GM23338 (cell line): ENCODE measurements around the gene TRIOBP. TPM values are rescaled to one million over a fixed set of nuclear protein-coding genes. Genes with fewer than 3 reads are reported as not detected.
A peak's percentile ranks its signal among the peaks of the same experiment; 100 is the strongest.

ENCODE experiments used
- ATAC-seq: fragments of 200-7000 bp; cut with Tn5 transposase; 3 replicates; pipeline ENCODE4 v1.9.1; 2020
- DNase-seq: peaks from one replicate; pipeline ENCODE4 v3.0.0-alpha.2; 2015; ENCODE audit warnings: low spot score
- H2AFZ ChIP-seq: fragments of 200-600 bp; sonication (generic); 2 replicates; pipeline ENCODE4 v1.8.0; 2016; ENCODE audit warnings: antibody characterized with exemption, mild to moderate bottlenecking, moderate library complexity
- H3F3A ChIP-seq: fragments of 200-600 bp; sonication (generic); replicated peaks from 2 replicates; pipeline ENCODE4 v1.8.0; 2017; ENCODE audit warnings: antibody characterized with exemption, mixed run types, low read depth
- H3K27ac ChIP-seq: fragments of 200-600 bp; sonication (generic); 2 replicates; pipeline ENCODE4 v1.6.1; 2016; ENCODE audit warnings: low read depth
- H3K27me3 ChIP-seq: fragments of 200-600 bp; sonication (generic); 2 replicates; pipeline ENCODE4 v1.8.0; 2016; ENCODE audit warnings: mild to moderate bottlenecking, mixed run types, moderate library complexity; ENCODE audit not compliant: insufficient read depth
- H3K36me3 ChIP-seq: fragments of 200-600 bp; sonication (generic); 2 replicates; pipeline ENCODE4 v1.8.0; 2016; ENCODE audit warnings: mild to moderate bottlenecking; ENCODE audit not compliant: insufficient read depth
- H3K4me1 ChIP-seq: fragments of 200-600 bp; sonication (generic); 2 replicates; pipeline ENCODE4 v1.8.0; 2016; ENCODE audit warnings: mild to moderate bottlenecking, moderate library complexity; ENCODE audit not compliant: insufficient read depth
- H3K4me2 ChIP-seq: fragments of 200-600 bp; sonication (generic); 2 replicates; pipeline ENCODE4 v1.7.1; 2017; ENCODE audit warnings: mixed run types
- H3K4me3 ChIP-seq: fragments of 200-600 bp; sonication (generic); 2 replicates; pipeline ENCODE4 v1.6.1; 2016; ENCODE audit warnings: mixed run types
- H3K79me2 ChIP-seq: fragments of 200-600 bp; sonication (generic); replicated peaks from 2 replicates; pipeline ENCODE4 v1.8.0; 2017; ENCODE audit warnings: mild to moderate bottlenecking; ENCODE audit not compliant: insufficient read depth
- H3K9me2 ChIP-seq: fragments of 200-600 bp; sonication (generic); 2 replicates; pipeline ENCODE4 v1.8.0; 2017; ENCODE audit not compliant: insufficient read depth
- H4K20me1 ChIP-seq: fragments of 200-600 bp; sonication (generic); replicated peaks from 2 replicates; pipeline ENCODE4 v1.8.0; 2017; ENCODE audit warnings: mild to moderate bottlenecking; ENCODE audit not compliant: insufficient read depth
- H3K27ac Mint-ChIP-seq: 2 replicates; pipeline ENCODE4 v1.8.0; 2020; ENCODE audit warnings: inconsistent platforms, mild to moderate bottlenecking, moderate library complexity, mixed read lengths
- H3K27me3 Mint-ChIP-seq: 3 replicates; pipeline ENCODE4 v1.8.0; 2022; ENCODE audit warnings: low read depth, mild to moderate bottlenecking, moderate library complexity, mixed read lengths, inconsistent platforms; ENCODE audit not compliant: insufficient read depth, poor library complexity
- H3K36me3 Mint-ChIP-seq: 3 replicates; pipeline ENCODE4 v1.8.0; 2021; ENCODE audit warnings: low read depth, mild to moderate bottlenecking, inconsistent platforms, moderate library complexity, mixed read lengths
- H3K4me1 Mint-ChIP-seq: 3 replicates; pipeline ENCODE4 v1.8.0; 2020; ENCODE audit warnings: mild to moderate bottlenecking, inconsistent platforms, mixed read lengths
- H3K4me3 Mint-ChIP-seq: 3 replicates; pipeline ENCODE4 v1.8.0; 2021; ENCODE audit warnings: moderate library complexity, mild to moderate bottlenecking, inconsistent platforms, mixed read lengths
- H3K9me3 Mint-ChIP-seq: 3 replicates; pipeline ENCODE4 v1.8.0; 2020; ENCODE audit warnings: moderate library complexity, mild to moderate bottlenecking, inconsistent platforms, mixed read lengths
- CREB1 ChIP-seq: fragments of 250-450 bp; sonication (Bioruptor Pico); IDR thresholded peaks from 2 replicates; pipeline ENCODE4 v1.5.0; 2020; ENCODE audit warnings: low read depth, mild to moderate bottlenecking, moderate library complexity
- EZH2 ChIP-seq: fragments of 200-600 bp; sonication (generic); IDR thresholded peaks from one replicate; pipeline ENCODE4 v1.8.0; 2017; ENCODE audit warnings: antibody characterized with exemption, mild to moderate bottlenecking, low read depth; ENCODE audit not compliant: unreplicated experiment
- EZH2phosphoT487 ChIP-seq: fragments of 200-600 bp; sonication (generic); IDR thresholded peaks from one replicate; pipeline ENCODE4 v1.8.1; 2018; ENCODE audit warnings: antibody characterized with exemption; ENCODE audit not compliant: unreplicated experiment
- JUNB ChIP-seq: IDR thresholded peaks from one replicate; pipeline ENCODE4 v1.6.1; 2016; ENCODE audit warnings: antibody characterized with exemption; ENCODE audit not compliant: unreplicated experiment
- NANOG ChIP-seq: IDR thresholded peaks from 2 replicates; pipeline ENCODE4 v1.6.1; 2016; ENCODE audit warnings: antibody characterized with exemption, borderline replicate concordance
- POLR2AphosphoS5 ChIP-seq: IDR thresholded peaks from 2 replicates; pipeline ENCODE4 v1.6.1; 2016; ENCODE audit warnings: antibody characterized with exemption, low read depth
- STAT1 ChIP-seq: IDR thresholded peaks from one replicate; pipeline ENCODE4 v1.6.1; 2016; ENCODE audit warnings: antibody characterized with exemption; ENCODE audit not compliant: unreplicated experiment
- ZNF114 ChIP-seq: fragments of 250-450 bp; sonication (Bioruptor Pico); IDR thresholded peaks from 2 replicates; pipeline ENCODE4 v1.5.0; 2020; ENCODE audit warnings: mild to moderate bottlenecking, moderate library complexity
- ZNF331 ChIP-seq: fragments of 250-450 bp; sonication (Bioruptor Pico); IDR thresholded peaks from 2 replicates; pipeline ENCODE4 v1.5.0; 2020; ENCODE audit warnings: low read depth, mild to moderate bottlenecking, moderate library complexity
- polyA plus RNA-seq: library from polyadenylated mRNA; unstranded; fragments of >200 nt; fragmentation: Nextera tagmentation; extraction: Ambion mirVana; gene quantifications from 2 replicates; pipeline ENCODE4 v1.2.1, GENCODE V29; 2016
- total RNA-seq: library from RNA; depleted of rRNA; stranded (reverse); fragments of >200 nt; shearing (Covaris generic); gene quantifications from 2 replicates; pipeline ENCODE4 v1.2.3, GENCODE V29; 2014
- TF ChIP-seq, protein P1 (sequence below): fragments of 250-450 bp; sonication (Bioruptor Pico); IDR thresholded peaks from 2 replicates; pipeline ENCODE4 v1.5.0; 2020; ENCODE audit warnings: mild to moderate bottlenecking, moderate library complexity
- TF ChIP-seq, protein P2 (sequence below): IDR thresholded peaks from one replicate; pipeline ENCODE4 v1.6.1; 2018; ENCODE audit warnings: antibody characterized with exemption; ENCODE audit not compliant: unreplicated experiment
- TF ChIP-seq, protein P3 (sequence below): IDR thresholded peaks from 2 replicates; pipeline ENCODE4 v1.6.1; 2016; ENCODE audit warnings: antibody characterized with exemption
- TF ChIP-seq, protein P4 (sequence below), 2 experiments: fragments of 200-600 bp in 1 of 2; sonication (generic) in 1 of 2; conservative IDR thresholded peaks; 2 replicates each; pipeline versions ENCODE4 v1.5.1 to v1.6.1; 2016 to 2017; ENCODE audit warnings: antibody characterized with exemption in 2 of 2, low read depth in 2 of 2, mild to moderate bottlenecking in 2 of 2, moderate library complexity in 1 of 2

The TRIOBP gene
- total and polyA plus RNA-seq, 2 experiments from 2014 or later: 21.4 to 48.4 TPM

DNA sequence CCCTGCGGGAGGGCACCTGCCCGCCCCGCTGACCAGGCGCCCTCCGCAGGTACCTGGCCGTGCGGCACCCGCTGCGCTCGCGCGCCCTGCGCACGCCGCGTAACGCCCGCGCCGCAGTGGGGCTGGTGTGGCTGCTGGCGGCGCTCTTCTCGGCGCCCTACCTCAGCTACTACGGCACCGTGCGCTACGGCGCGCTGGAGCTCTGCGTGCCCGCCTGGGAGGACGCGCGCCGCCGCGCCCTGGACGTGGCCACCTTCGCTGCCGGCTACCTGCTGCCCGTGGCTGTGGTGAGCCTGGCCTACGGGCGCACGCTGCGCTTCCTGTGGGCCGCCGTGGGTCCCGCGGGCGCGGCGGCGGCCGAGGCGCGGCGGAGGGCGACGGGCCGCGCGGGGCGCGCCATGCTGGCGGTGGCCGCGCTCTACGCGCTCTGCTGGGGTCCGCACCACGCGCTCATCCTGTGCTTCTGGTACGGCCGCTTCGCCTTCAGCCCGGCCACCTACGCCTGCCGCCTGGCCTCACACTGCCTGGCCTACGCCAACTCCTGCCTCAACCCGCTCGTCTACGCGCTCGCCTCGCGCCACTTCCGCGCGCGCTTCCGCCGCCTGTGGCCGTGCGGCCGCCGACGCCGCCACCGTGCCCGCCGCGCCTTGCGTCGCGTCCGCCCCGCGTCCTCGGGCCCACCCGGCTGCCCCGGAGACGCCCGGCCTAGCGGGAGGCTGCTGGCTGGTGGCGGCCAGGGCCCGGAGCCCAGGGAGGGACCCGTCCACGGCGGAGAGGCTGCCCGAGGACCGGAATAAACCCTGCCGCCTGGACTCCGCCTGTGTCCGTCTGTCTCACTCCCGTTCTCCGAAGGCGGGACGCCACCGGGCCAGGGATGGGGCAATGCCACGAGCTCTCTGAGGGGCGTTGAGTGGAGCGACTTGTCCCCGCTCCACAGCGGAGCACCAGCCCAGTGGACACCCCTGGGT lies 128.1 kb downstream of the TRIOBP start:
- Histone ChIP-seq H3K36me3 (no peaks in the 10 kb centered on the region), H3K79me2 (no peaks in the 10 kb centered on the region), H3K9me2 (no peaks in the 10 kb centered on the region), H3K4me1 (peaks cover 27% of the 10 kb centered on the region), H2AFZ (0 out of 2 replicates have a peak overlapping the region, but pooled peaks have one; percentile 32), H4K20me1 (no peaks in the 10 kb centered on the region), H3K27me3 (peaks cover 53% of the 10 kb centered on the region), H3F3A (peaks cover 12% of the 10 kb centered on the region; the same call in 1 of the 2 replicates), H3K4me3 (peak overlapping the region; percentile 47), H3K4me2 (peak overlapping the region; percentile 75), H3K27ac (no peak overlapping the region)
- Mint-ChIP-seq H3K36me3 (no peaks in the 10 kb centered on the region; the same call in 2 of the 3 replicates), H3K4me3 (peak overlapping the region; percentile 66), H3K27me3 (peaks cover 52% of the 10 kb centered on the region), H3K9me3 (no peaks in the 10 kb centered on the region; the same call in 2 of the 3 replicates), H3K27ac (no peak overlapping the region), H3K4me1 (peaks cover 33% of the 10 kb centered on the region)
- DNase-seq (peak; percentile 82), ATAC-seq (peak; percentile 69)
- no peak for TF ChIP-seq CREB1 (CRISPR knock-in tag)
- TF ChIP-seq, protein P1, sequence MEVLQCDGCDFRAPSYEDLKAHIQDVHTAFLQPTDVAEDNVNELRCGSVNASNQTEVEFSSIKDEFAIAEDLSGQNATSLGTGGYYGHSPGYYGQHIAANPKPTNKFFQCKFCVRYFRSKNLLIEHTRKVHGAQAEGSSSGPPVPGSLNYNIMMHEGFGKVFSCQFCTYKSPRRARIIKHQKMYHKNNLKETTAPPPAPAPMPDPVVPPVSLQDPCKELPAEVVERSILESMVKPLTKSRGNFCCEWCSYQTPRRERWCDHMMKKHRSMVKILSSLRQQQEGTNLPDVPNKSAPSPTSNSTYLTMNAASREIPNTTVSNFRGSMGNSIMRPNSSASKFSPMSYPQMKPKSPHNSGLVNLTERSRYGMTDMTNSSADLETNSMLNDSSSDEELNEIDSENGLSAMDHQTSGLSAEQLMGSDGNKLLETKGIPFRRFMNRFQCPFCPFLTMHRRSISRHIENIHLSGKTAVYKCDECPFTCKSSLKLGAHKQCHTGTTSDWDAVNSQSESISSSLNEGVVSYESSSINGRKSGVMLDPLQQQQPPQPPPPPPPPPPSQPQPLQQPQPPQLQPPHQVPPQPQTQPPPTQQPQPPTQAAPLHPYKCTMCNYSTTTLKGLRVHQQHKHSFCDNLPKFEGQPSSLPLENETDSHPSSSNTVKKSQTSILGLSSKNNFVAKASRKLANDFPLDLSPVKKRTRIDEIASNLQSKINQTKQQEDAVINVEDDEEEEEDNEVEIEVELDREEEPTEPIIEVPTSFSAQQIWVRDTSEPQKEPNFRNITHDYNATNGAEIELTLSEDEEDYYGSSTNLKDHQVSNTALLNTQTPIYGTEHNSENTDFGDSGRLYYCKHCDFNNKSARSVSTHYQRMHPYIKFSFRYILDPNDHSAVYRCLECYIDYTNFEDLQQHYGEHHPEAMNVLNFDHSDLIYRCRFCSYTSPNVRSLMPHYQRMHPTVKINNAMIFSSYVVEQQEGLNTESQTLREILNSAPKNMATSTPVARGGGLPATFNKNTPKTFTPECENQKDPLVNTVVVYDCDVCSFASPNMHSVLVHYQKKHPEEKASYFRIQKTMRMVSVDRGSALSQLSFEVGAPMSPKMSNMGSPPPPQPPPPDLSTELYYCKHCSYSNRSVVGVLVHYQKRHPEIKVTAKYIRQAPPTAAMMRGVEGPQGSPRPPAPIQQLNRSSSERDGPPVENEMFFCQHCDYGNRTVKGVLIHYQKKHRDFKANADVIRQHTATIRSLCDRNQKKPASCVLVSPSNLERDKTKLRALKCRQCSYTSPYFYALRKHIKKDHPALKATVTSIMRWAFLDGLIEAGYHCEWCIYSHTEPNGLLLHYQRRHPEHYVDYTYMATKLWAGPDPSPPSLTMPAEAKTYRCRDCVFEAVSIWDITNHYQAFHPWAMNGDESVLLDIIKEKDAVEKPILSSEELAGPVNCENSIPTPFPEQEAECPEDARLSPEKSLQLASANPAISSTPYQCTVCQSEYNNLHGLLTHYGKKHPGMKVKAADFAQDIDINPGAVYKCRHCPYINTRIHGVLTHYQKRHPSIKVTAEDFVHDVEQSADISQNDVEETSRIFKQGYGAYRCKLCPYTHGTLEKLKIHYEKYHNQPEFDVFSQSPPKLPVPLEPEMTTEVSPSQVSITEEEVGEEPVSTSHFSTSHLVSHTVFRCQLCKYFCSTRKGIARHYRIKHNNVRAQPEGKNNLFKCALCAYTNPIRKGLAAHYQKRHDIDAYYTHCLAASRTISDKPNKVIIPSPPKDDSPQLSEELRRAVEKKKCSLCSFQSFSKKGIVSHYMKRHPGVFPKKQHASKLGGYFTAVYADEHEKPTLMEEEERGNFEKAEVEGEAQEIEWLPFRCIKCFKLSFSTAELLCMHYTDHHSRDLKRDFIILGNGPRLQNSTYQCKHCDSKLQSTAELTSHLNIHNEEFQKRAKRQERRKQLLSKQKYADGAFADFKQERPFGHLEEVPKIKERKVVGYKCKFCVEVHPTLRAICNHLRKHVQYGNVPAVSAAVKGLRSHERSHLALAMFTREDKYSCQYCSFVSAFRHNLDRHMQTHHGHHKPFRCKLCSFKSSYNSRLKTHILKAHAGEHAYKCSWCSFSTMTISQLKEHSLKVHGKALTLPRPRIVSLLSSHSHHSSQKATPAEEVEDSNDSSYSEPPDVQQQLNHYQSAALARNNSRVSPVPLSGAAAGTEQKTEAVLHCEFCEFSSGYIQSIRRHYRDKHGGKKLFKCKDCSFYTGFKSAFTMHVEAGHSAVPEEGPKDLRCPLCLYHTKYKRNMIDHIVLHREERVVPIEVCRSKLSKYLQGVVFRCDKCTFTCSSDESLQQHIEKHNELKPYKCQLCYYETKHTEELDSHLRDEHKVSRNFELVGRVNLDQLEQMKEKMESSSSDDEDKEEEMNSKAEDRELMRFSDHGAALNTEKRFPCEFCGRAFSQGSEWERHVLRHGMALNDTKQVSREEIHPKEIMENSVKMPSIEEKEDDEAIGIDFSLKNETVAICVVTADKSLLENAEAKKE (CRISPR knock-in tag): no peak
- no peak for TF ChIP-seq JUNB
- TF ChIP-seq STAT1: no peak
- no peak for TF ChIP-seq ZNF114 (CRISPR knock-in tag)
- no peak for TF ChIP-seq EZH2phosphoT487
- TF ChIP-seq POLR2AphosphoS5: peak; percentile 54; the same call in 1 of the 2 replicates
- TF ChIP-seq, protein P2, sequence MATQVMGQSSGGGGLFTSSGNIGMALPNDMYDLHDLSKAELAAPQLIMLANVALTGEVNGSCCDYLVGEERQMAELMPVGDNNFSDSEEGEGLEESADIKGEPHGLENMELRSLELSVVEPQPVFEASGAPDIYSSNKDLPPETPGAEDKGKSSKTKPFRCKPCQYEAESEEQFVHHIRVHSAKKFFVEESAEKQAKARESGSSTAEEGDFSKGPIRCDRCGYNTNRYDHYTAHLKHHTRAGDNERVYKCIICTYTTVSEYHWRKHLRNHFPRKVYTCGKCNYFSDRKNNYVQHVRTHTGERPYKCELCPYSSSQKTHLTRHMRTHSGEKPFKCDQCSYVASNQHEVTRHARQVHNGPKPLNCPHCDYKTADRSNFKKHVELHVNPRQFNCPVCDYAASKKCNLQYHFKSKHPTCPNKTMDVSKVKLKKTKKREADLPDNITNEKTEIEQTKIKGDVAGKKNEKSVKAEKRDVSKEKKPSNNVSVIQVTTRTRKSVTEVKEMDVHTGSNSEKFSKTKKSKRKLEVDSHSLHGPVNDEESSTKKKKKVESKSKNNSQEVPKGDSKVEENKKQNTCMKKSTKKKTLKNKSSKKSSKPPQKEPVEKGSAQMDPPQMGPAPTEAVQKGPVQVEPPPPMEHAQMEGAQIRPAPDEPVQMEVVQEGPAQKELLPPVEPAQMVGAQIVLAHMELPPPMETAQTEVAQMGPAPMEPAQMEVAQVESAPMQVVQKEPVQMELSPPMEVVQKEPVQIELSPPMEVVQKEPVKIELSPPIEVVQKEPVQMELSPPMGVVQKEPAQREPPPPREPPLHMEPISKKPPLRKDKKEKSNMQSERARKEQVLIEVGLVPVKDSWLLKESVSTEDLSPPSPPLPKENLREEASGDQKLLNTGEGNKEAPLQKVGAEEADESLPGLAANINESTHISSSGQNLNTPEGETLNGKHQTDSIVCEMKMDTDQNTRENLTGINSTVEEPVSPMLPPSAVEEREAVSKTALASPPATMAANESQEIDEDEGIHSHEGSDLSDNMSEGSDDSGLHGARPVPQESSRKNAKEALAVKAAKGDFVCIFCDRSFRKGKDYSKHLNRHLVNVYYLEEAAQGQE: no peak
- TF ChIP-seq, protein P3, sequence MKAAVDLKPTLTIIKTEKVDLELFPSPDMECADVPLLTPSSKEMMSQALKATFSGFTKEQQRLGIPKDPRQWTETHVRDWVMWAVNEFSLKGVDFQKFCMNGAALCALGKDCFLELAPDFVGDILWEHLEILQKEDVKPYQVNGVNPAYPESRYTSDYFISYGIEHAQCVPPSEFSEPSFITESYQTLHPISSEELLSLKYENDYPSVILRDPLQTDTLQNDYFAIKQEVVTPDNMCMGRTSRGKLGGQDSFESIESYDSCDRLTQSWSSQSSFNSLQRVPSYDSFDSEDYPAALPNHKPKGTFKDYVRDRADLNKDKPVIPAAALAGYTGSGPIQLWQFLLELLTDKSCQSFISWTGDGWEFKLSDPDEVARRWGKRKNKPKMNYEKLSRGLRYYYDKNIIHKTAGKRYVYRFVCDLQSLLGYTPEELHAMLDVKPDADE: no peak
- peak; percentile 6 for TF ChIP-seq EZH2
- TF ChIP-seq, protein P4, sequence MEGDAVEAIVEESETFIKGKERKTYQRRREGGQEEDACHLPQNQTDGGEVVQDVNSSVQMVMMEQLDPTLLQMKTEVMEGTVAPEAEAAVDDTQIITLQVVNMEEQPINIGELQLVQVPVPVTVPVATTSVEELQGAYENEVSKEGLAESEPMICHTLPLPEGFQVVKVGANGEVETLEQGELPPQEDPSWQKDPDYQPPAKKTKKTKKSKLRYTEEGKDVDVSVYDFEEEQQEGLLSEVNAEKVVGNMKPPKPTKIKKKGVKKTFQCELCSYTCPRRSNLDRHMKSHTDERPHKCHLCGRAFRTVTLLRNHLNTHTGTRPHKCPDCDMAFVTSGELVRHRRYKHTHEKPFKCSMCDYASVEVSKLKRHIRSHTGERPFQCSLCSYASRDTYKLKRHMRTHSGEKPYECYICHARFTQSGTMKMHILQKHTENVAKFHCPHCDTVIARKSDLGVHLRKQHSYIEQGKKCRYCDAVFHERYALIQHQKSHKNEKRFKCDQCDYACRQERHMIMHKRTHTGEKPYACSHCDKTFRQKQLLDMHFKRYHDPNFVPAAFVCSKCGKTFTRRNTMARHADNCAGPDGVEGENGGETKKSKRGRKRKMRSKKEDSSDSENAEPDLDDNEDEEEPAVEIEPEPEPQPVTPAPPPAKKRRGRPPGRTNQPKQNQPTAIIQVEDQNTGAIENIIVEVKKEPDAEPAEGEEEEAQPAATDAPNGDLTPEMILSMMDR (conservative IDR thresholded peaks at IDR 0.05; ENCODE audit: low read depth in 2 of 2): peak in 1 of 2 experiments; percentile 56; a peak in 2 of 4 replicates
- no peak for TF ChIP-seq ZNF331
- TF ChIP-seq NANOG: no peak
